K562 (cell line): ENCODE data around the gene S100A2. TPM values are rescaled to one million over a fixed set of nuclear protein-coding genes. Genes with fewer than 3 reads are reported as not detected.

ENCODE experiments used
- FOXO4 ChIP-seq: fragments of 450-650 bp; formaldehyde crosslinking; IDR thresholded peaks from 2 replicates; pipeline ENCODE4 v1.4.0; 2020; ENCODE audit warnings: mild to moderate bottlenecking, moderate library complexity
- GABPB1 ChIP-seq: sonication (generic); formaldehyde crosslinking; IDR thresholded peaks from 2 replicates; pipeline ENCODE4 v1.8.0; 2022; ENCODE audit warnings: mild to moderate bottlenecking, missing genetic modification reagents
- SIN3A ChIP-seq, 2 experiments: fragments of 150-350 bp in 1 of 2; IDR thresholded peaks; 2 replicates each; pipeline ENCODE4 v1.6.1; 2011 to 2016; ENCODE audit warnings: borderline replicate concordance in 2 of 2, low read depth in 2 of 2, low read length in 2 of 2, mild to moderate bottlenecking in 2 of 2, moderate library complexity in 2 of 2; ENCODE audit not compliant: control insufficient read depth in 1 of 2
- polyA plus RNA-seq, 8 experiments: library from polyadenylated mRNA; depleted of rRNA in 4 of 8; stranded (reverse) in 5 of 8; unstranded in 3 of 8; fragments of >200 nt; fragmentation: Nextera tagmentation in 2 of 8; fragmentation: Illumina TruSeq in 1 of 8; extraction: Ambion mirVana in 2 of 8; extraction: Trizol in 1 of 8; gene quantifications; 2 replicates each; pipeline versions ENCODE4 v1.2.1 to v1.2.3, GENCODE V29; 2011 to 2014; ENCODE audit warnings: inconsistent platforms in 1 of 8, missing spikeins in 1 of 8
- total RNA-seq, 7 experiments: library from RNA; depleted of rRNA in 6 of 7; stranded (reverse); fragments of >200 nt in 6 of 7; fragmentation: Illumina TruSeq in 2 of 7; extraction: Trizol in 2 of 7; gene quantifications; 2 replicates each; pipeline versions ENCODE4 v1.2.1 to v1.2.3, GENCODE V29; 2011 to 2021; ENCODE audit warnings: low replicate concordance in 1 of 7
- TF ChIP-seq, protein P1 (sequence below): sonication (generic); formaldehyde crosslinking; IDR thresholded peaks from 2 replicates; pipeline ENCODE4 v1.8.0; 2022; ENCODE audit warnings: mild to moderate bottlenecking, missing genetic modification reagents
- TF ChIP-seq, protein P2 (sequence below): fragments of 450-650 bp; IDR thresholded peaks from 2 replicates; pipeline ENCODE4 v1.6.1; 2016; ENCODE audit warnings: mild to moderate bottlenecking, moderate library complexity

S100A2 gene
- total and polyA plus RNA-seq, 9 of the 15 experiments (the other 6 are each of a cell fraction or from before 2014, with no cell fraction given) = 0.28 to 0.65 (median 0.44) TPM; not detected in 4

GRCh38 chr1:153566414-153567371, 1.0 kb upstream of the S100A2 start (continued):
- TF ChIP-seq, protein P1, sequence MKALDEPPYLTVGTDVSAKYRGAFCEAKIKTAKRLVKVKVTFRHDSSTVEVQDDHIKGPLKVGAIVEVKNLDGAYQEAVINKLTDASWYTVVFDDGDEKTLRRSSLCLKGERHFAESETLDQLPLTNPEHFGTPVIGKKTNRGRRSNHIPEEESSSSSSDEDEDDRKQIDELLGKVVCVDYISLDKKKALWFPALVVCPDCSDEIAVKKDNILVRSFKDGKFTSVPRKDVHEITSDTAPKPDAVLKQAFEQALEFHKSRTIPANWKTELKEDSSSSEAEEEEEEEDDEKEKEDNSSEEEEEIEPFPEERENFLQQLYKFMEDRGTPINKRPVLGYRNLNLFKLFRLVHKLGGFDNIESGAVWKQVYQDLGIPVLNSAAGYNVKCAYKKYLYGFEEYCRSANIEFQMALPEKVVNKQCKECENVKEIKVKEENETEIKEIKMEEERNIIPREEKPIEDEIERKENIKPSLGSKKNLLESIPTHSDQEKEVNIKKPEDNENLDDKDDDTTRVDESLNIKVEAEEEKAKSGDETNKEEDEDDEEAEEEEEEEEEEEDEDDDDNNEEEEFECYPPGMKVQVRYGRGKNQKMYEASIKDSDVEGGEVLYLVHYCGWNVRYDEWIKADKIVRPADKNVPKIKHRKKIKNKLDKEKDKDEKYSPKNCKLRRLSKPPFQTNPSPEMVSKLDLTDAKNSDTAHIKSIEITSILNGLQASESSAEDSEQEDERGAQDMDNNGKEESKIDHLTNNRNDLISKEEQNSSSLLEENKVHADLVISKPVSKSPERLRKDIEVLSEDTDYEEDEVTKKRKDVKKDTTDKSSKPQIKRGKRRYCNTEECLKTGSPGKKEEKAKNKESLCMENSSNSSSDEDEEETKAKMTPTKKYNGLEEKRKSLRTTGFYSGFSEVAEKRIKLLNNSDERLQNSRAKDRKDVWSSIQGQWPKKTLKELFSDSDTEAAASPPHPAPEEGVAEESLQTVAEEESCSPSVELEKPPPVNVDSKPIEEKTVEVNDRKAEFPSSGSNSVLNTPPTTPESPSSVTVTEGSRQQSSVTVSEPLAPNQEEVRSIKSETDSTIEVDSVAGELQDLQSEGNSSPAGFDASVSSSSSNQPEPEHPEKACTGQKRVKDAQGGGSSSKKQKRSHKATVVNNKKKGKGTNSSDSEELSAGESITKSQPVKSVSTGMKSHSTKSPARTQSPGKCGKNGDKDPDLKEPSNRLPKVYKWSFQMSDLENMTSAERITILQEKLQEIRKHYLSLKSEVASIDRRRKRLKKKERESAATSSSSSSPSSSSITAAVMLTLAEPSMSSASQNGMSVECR = no peak
- TF ChIP-seq SIN3A (IDR thresholded peaks at IDR 0.05; ENCODE audit: borderline replicate concordance in 2 of 2, control insufficient read depth in 1 of 2, low read depth in 2 of 2, low read length in 2 of 2) = no peak
- TF ChIP-seq, protein P2, sequence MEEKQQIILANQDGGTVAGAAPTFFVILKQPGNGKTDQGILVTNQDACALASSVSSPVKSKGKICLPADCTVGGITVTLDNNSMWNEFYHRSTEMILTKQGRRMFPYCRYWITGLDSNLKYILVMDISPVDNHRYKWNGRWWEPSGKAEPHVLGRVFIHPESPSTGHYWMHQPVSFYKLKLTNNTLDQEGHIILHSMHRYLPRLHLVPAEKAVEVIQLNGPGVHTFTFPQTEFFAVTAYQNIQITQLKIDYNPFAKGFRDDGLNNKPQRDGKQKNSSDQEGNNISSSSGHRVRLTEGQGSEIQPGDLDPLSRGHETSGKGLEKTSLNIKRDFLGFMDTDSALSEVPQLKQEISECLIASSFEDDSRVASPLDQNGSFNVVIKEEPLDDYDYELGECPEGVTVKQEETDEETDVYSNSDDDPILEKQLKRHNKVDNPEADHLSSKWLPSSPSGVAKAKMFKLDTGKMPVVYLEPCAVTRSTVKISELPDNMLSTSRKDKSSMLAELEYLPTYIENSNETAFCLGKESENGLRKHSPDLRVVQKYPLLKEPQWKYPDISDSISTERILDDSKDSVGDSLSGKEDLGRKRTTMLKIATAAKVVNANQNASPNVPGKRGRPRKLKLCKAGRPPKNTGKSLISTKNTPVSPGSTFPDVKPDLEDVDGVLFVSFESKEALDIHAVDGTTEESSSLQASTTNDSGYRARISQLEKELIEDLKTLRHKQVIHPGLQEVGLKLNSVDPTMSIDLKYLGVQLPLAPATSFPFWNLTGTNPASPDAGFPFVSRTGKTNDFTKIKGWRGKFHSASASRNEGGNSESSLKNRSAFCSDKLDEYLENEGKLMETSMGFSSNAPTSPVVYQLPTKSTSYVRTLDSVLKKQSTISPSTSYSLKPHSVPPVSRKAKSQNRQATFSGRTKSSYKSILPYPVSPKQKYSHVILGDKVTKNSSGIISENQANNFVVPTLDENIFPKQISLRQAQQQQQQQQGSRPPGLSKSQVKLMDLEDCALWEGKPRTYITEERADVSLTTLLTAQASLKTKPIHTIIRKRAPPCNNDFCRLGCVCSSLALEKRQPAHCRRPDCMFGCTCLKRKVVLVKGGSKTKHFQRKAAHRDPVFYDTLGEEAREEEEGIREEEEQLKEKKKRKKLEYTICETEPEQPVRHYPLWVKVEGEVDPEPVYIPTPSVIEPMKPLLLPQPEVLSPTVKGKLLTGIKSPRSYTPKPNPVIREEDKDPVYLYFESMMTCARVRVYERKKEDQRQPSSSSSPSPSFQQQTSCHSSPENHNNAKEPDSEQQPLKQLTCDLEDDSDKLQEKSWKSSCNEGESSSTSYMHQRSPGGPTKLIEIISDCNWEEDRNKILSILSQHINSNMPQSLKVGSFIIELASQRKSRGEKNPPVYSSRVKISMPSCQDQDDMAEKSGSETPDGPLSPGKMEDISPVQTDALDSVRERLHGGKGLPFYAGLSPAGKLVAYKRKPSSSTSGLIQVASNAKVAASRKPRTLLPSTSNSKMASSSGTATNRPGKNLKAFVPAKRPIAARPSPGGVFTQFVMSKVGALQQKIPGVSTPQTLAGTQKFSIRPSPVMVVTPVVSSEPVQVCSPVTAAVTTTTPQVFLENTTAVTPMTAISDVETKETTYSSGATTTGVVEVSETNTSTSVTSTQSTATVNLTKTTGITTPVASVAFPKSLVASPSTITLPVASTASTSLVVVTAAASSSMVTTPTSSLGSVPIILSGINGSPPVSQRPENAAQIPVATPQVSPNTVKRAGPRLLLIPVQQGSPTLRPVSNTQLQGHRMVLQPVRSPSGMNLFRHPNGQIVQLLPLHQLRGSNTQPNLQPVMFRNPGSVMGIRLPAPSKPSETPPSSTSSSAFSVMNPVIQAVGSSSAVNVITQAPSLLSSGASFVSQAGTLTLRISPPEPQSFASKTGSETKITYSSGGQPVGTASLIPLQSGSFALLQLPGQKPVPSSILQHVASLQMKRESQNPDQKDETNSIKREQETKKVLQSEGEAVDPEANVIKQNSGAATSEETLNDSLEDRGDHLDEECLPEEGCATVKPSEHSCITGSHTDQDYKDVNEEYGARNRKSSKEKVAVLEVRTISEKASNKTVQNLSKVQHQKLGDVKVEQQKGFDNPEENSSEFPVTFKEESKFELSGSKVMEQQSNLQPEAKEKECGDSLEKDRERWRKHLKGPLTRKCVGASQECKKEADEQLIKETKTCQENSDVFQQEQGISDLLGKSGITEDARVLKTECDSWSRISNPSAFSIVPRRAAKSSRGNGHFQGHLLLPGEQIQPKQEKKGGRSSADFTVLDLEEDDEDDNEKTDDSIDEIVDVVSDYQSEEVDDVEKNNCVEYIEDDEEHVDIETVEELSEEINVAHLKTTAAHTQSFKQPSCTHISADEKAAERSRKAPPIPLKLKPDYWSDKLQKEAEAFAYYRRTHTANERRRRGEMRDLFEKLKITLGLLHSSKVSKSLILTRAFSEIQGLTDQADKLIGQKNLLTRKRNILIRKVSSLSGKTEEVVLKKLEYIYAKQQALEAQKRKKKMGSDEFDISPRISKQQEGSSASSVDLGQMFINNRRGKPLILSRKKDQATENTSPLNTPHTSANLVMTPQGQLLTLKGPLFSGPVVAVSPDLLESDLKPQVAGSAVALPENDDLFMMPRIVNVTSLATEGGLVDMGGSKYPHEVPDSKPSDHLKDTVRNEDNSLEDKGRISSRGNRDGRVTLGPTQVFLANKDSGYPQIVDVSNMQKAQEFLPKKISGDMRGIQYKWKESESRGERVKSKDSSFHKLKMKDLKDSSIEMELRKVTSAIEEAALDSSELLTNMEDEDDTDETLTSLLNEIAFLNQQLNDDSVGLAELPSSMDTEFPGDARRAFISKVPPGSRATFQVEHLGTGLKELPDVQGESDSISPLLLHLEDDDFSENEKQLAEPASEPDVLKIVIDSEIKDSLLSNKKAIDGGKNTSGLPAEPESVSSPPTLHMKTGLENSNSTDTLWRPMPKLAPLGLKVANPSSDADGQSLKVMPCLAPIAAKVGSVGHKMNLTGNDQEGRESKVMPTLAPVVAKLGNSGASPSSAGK = no peak
- no peak for TF ChIP-seq FOXO4 (CRISPR knock-in tag)
- peak; percentile 69 for TF ChIP-seq GABPB1 (CRISPR knock-in tag)
